ENCODE results near the gene DNAJC18. TPM values are rescaled to one million over a fixed set of nuclear protein-coding genes. Genes with fewer than 3 reads are reported as not detected.

Gene DNAJC18
- total and polyA plus RNA-seq, 7 donors = 2.6 to 14.5 (median 10.3) TPM

DNA sequence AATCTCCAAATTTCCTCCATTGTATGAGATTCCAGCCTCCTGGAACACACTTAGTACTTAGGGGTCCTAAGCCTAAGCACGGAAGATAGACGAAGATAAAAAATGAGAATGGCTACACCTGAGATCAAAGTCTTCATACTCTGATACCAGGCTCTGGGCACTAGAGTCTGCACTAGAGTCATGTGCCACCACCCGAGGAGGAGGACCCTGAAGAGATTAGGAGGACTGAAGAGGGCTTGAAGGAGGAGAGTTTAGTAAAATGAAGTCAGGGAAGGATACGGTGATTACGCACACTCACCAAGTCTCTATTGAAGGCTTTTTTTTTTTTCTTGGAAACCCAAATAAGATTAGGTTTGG lies 34.9 kb downstream of the DNAJC18 start:
- peaks cover 0 to 8% of the 10 kb centered on the region in 2 donors for H3K36me3 ChIP-seq (ENCODE audit: insufficient read depth in 1 of 2, low read depth in 1 of 2)
- TF ChIP-seq, protein P1, sequence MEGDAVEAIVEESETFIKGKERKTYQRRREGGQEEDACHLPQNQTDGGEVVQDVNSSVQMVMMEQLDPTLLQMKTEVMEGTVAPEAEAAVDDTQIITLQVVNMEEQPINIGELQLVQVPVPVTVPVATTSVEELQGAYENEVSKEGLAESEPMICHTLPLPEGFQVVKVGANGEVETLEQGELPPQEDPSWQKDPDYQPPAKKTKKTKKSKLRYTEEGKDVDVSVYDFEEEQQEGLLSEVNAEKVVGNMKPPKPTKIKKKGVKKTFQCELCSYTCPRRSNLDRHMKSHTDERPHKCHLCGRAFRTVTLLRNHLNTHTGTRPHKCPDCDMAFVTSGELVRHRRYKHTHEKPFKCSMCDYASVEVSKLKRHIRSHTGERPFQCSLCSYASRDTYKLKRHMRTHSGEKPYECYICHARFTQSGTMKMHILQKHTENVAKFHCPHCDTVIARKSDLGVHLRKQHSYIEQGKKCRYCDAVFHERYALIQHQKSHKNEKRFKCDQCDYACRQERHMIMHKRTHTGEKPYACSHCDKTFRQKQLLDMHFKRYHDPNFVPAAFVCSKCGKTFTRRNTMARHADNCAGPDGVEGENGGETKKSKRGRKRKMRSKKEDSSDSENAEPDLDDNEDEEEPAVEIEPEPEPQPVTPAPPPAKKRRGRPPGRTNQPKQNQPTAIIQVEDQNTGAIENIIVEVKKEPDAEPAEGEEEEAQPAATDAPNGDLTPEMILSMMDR (IDR thresholded peaks at IDR 0.05) = no peak
- peaks cover 16% of the 10 kb centered on the region for H3K4me1 ChIP-seq
- no peaks in the 10 kb centered on the region for H3K9me3 ChIP-seq
- intact Hi-C loops (cut with DNase I) = no loop called here
- peak overlapping the region; percentile 71 for H3K4me3 ChIP-seq
- peak overlapping the region; percentile 92 for H3K27ac ChIP-seq
- DNase-seq (no peak), ATAC-seq (peak in 1 of 4 donors; percentile 1)
- 57 to 70% (median 62%) methylated on average over 5 of the region's 5 CpGs for WGBS, 3 donors
- H3K27me3 ChIP-seq (ENCODE audit: insufficient read depth in 3 of 3, low read length in 2 of 3) = no peaks in the 10 kb centered on the region

DNA sequence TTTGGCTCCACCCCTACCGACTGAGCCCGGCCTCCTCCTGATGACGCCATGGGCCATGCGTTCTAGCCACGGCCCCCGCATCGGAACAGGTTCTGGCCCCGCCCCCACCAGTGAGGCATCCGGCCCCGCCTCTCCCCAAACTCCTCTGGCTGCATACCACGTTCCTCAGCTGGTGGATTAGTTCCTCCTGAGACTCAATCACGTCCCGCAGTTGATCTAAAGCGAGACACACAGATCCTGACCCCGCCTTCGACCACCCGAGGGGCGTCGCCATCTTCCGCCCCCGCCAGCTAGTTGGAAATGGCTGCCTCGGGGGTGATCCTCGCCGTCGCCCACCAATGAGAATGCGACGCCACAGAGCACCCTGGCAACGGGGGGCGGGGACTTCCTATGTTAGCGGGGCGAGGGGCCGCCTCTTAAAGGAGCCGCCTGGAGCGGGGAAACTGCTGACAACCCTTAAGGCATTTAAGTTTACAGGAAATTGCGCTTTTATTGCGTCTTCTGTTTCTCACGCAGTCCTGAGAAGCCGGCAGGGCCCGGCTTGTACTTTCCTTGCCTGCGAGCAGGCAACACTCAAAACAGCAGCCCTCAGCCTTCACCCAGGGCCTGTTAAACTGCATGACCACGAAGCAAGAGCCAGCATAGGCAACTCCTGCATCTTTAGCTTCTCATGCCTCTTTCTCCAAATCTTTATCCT lies 35.4 kb downstream of the DNAJC18 start, which contains the start of gene SPATA24:
SPATA24 (minus strand) TSS at position 303 of the 697 bp plus-strand sequence; CDS start at position 274, 29 bp downstream.
- H3K36me3 ChIP-seq (ENCODE audit: insufficient read depth in 1 of 2, low read depth in 1 of 2) = peaks cover 0 to 8% of the 10 kb centered on the region in 2 donors
- peak within 1 kb of the TSS; percentile 71 for H3K4me3 ChIP-seq
- peak; percentile 94 to 97 (median 96) for ATAC-seq
- TF ChIP-seq, protein P1 (IDR thresholded peaks at IDR 0.05) = no peak
- no peaks in the 10 kb centered on the region for H3K9me3 ChIP-seq
- DNase-seq = peak; percentile 98
- intact Hi-C loops (cut with DNase I) = no loop called here
- H3K27ac ChIP-seq = peak within 1 kb of the TSS; percentile 92
- peaks cover 16% of the 10 kb centered on the region for H3K4me1 ChIP-seq
- 0 to 1% (median 1%) methylated on average over 41 of the region's 41 CpGs for WGBS, 3 donors
- no peaks in the 10 kb centered on the region for H3K27me3 ChIP-seq (ENCODE audit: insufficient read depth in 3 of 3, low read length in 2 of 3)

DNA sequence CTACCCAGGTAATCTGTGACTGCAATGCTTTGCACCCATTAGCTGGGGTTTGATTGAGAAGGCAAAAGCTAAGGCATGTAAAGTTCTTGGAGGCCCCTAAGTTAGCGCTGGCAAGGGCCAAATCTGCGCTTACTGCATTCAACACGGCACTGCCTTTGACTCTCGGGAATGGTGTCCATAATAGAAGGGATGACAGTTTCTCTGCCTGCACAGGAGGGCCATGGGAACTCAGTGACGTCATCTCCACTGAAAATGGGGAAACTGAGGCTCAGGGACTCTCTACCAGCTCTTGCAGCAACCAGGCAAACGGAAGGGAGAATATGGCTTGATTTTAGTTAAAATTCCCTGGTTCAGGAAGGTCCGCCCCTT lies 35.9 kb downstream of the DNAJC18 start:
- ATAC-seq (peak; percentile 10 to 40 (median 27)), DNase-seq (peak in 1 of 2 donors; percentile 57)
- Histone ChIP-seq H3K4me1 (peaks cover 16% of the 10 kb centered on the region), H3K27ac (peak overlapping the region; percentile 92), H3K36me3 (ENCODE audit: insufficient read depth in 1 of 2, low read depth in 1 of 2) (peaks cover 0 to 8% of the 10 kb centered on the region in 2 donors), H3K27me3 (ENCODE audit: insufficient read depth in 3 of 3, low read length in 2 of 3) (no peaks in the 10 kb centered on the region), H3K4me3 (peak overlapping the region; percentile 71), H3K9me3 (no peaks in the 10 kb centered on the region)
- 12 to 20% (median 15%) methylated on average over 7 of the region's 7 CpGs for WGBS, 3 donors
- intact Hi-C loops (cut with DNase I) = no loop called here
- TF ChIP-seq, protein P1 (IDR thresholded peaks at IDR 0.05) = no peak

DNA sequence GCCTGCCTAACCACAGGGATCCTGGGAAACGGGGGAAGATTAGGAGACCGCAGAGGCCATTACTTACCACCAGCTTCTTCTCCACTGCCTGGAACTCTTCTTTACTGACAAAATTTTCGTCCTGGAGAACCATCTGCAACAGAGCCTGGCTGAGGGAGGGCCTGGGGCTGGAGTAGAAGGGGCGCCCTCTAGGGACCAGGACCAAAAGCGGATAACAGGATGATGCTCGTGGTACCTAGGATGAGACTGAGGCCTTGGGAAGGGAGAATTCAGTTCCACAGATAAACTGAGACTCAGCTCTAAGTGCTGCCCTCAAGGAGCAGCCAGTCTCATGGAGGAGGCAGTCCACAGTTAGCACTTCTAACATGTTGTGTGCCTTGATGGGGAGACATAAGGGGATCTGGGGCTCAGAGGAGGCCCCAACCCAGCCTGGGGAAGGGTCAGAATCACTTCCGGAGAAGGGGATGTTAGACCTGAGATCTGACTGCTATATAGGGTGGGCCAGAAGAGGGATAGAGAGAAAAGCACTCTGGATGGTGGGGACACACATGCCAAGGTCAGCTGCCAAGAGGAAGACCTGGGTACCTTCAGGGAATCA lies 36.7 kb downstream of the DNAJC18 start:
- intact Hi-C loops (cut with DNase I) = no loop called here
- Histone ChIP-seq H3K4me3 (peak overlapping the region; percentile 71), H3K9me3 (no peaks in the 10 kb centered on the region), H3K27ac (peak overlapping the region; percentile 92), H3K27me3 (ENCODE audit: insufficient read depth in 3 of 3, low read length in 2 of 3) (no peaks in the 10 kb centered on the region), H3K4me1 (peaks cover 16% of the 10 kb centered on the region), H3K36me3 (ENCODE audit: insufficient read depth in 1 of 2, low read depth in 1 of 2) (peaks cover 0 to 8% of the 10 kb centered on the region in 2 donors)
- ATAC-seq (peak in 2 of 4 donors; percentile 31 to 34), DNase-seq (peak in 1 of 2 donors; percentile 32)
- TF ChIP-seq, protein P1 (IDR thresholded peaks at IDR 0.05) = peak; percentile 35
- WGBS, 3 donors = 72 to 80% (median 77%) methylated on average over 7 of the region's 7 CpGs

All from psoas muscle (tissue), 8 donors.